H1 (cell line): Measurements from ENCODE around the gene OR2H2. TPM values are rescaled to one million over a fixed set of nuclear protein-coding genes. Genes with fewer than 3 reads are reported as not detected.

Experiments
- CBX5 ChIP-seq: fragments of 300-800, 300-1000 bp; sonication (generic); IDR thresholded peaks from 2 replicates; pipeline ENCODE4 v1.7.1; 2016; ENCODE audit warnings: antibody characterized with exemption, low read length, low read depth
- GABPA ChIP-seq: IDR thresholded peaks from 2 replicates; pipeline ENCODE4 v1.6.1; 2011; ENCODE audit warnings: mild to moderate bottlenecking, low read length, moderate library complexity, borderline replicate concordance; ENCODE audit not compliant: insufficient read depth
- KDM1A ChIP-seq: fragments of 200-600, 300-600 bp; sonication (generic); IDR thresholded peaks from 2 replicates; pipeline ENCODE4 v1.7.1; 2016; ENCODE audit warnings: mild to moderate bottlenecking, low read length, borderline replicate concordance
- MAFK ChIP-seq: IDR thresholded peaks from 2 replicates; pipeline ENCODE4 v1.6.1; 2012; ENCODE audit warnings: low read depth, mild to moderate bottlenecking, improper control_type of control experiment, low read length
- POLR2A ChIP-seq, 2 experiments: IDR thresholded peaks; 1 replicate in 1 of 2; 2 replicates in 1 of 2; pipeline ENCODE4 v1.6.1; 2011; ENCODE audit warnings: low read depth in 2 of 2, low read length in 2 of 2, mild to moderate bottlenecking in 2 of 2; ENCODE audit errors: control extremely low read depth in 1 of 2
- POLR2AphosphoS5 ChIP-seq: IDR thresholded peaks from 2 replicates; pipeline ENCODE4 v1.6.1; 2011; ENCODE audit warnings: low read depth, low read length
- SIN3A ChIP-seq, 2 experiments: IDR thresholded peaks in 1 of 2; conservative IDR thresholded peaks in 1 of 2; 2 replicates each; pipeline ENCODE4 v1.6.1; 2011 to 2012; ENCODE audit warnings: low read length in 2 of 2, improper control_type of control experiment in 1 of 2, low read depth in 1 of 2, mild to moderate bottlenecking in 1 of 2
- SP1 ChIP-seq: IDR thresholded peaks from 2 replicates; pipeline ENCODE4 v1.6.1; 2011; ENCODE audit warnings: low read depth, low read length
- polyA plus RNA-seq, 7 experiments: library from polyadenylated mRNA; depleted of rRNA in 3 of 7; stranded (reverse) in 5 of 7; unstranded in 2 of 7; fragments of >200 nt in 5 of 7; fragments of 200-250 nt in 2 of 7; gene quantifications; 1 replicate in 5 of 7; 2 replicates in 1 of 7; 4 replicates in 1 of 7; pipeline versions ENCODE4 v1.2.1 to v1.2.3, GENCODE V29; 2011 to 2013; ENCODE audit warnings: missing spikeins in 2 of 7, mixed read lengths in 2 of 7
- total RNA-seq: library from RNA; stranded (reverse); fragmentation: NEBNext Ultra II Directional; extraction: Animal tissue kit (Norgen Biotek cat#: 25700); gene quantifications from 2 replicates; pipeline ENCODE4 v1.2.1, GENCODE V29; 2021
- TF ChIP-seq, protein P1 (sequence below): fragments of 300-600 bp; sonication (generic); IDR thresholded peaks from 2 replicates; pipeline ENCODE4 v1.7.1; 2012; ENCODE audit warnings: low read length, moderate library complexity, mild to moderate bottlenecking, inconsistent platforms; ENCODE audit not compliant: insufficient replicate concordance

Gene OR2H2
- total and polyA plus RNA-seq, 2 of the 8 experiments (the other 6 are each of a cell fraction or from before 2014, with no cell fraction given), result not detected

DNA sequence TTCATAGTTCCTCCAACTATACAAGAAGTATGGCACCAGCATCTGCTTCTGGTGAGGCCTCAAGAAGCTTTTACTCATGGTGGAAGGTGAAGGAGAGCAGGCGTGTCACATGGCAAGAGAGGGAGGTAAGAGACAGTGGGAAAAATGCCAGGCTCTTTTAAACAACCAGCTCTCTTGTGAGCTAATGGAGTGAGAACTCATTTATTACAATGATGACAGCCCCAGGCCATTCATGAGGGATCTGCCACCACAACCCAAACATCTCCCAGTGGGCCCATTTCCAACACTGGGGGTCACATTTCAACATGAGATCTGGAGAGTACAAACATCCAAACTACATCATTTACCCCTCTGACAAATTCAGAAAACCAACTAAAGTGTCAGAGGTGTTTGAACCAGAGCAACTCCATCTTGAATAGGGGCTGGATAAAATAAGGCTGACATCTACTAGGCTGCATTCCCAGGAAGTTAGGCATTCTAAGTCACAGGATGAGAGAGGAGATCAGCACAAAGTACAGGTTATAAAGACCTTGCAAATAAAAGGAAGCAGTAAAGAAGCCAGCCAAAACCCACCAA lies 23.2 kb upstream of the OR2H2 start (continued):
- no peak for TF ChIP-seq MAFK
- no peak for TF ChIP-seq GABPA
- TF ChIP-seq POLR2AphosphoS5, result no peak
- TF ChIP-seq SP1, result no peak
- no peak for TF ChIP-seq SIN3A (conservative IDR thresholded peaks at IDR 0.05 in 1 of 2, IDR thresholded peaks at IDR 0.05 in 1 of 2; ENCODE audit: low read depth in 1 of 2, low read length in 2 of 2)
- TF ChIP-seq, protein P1, sequence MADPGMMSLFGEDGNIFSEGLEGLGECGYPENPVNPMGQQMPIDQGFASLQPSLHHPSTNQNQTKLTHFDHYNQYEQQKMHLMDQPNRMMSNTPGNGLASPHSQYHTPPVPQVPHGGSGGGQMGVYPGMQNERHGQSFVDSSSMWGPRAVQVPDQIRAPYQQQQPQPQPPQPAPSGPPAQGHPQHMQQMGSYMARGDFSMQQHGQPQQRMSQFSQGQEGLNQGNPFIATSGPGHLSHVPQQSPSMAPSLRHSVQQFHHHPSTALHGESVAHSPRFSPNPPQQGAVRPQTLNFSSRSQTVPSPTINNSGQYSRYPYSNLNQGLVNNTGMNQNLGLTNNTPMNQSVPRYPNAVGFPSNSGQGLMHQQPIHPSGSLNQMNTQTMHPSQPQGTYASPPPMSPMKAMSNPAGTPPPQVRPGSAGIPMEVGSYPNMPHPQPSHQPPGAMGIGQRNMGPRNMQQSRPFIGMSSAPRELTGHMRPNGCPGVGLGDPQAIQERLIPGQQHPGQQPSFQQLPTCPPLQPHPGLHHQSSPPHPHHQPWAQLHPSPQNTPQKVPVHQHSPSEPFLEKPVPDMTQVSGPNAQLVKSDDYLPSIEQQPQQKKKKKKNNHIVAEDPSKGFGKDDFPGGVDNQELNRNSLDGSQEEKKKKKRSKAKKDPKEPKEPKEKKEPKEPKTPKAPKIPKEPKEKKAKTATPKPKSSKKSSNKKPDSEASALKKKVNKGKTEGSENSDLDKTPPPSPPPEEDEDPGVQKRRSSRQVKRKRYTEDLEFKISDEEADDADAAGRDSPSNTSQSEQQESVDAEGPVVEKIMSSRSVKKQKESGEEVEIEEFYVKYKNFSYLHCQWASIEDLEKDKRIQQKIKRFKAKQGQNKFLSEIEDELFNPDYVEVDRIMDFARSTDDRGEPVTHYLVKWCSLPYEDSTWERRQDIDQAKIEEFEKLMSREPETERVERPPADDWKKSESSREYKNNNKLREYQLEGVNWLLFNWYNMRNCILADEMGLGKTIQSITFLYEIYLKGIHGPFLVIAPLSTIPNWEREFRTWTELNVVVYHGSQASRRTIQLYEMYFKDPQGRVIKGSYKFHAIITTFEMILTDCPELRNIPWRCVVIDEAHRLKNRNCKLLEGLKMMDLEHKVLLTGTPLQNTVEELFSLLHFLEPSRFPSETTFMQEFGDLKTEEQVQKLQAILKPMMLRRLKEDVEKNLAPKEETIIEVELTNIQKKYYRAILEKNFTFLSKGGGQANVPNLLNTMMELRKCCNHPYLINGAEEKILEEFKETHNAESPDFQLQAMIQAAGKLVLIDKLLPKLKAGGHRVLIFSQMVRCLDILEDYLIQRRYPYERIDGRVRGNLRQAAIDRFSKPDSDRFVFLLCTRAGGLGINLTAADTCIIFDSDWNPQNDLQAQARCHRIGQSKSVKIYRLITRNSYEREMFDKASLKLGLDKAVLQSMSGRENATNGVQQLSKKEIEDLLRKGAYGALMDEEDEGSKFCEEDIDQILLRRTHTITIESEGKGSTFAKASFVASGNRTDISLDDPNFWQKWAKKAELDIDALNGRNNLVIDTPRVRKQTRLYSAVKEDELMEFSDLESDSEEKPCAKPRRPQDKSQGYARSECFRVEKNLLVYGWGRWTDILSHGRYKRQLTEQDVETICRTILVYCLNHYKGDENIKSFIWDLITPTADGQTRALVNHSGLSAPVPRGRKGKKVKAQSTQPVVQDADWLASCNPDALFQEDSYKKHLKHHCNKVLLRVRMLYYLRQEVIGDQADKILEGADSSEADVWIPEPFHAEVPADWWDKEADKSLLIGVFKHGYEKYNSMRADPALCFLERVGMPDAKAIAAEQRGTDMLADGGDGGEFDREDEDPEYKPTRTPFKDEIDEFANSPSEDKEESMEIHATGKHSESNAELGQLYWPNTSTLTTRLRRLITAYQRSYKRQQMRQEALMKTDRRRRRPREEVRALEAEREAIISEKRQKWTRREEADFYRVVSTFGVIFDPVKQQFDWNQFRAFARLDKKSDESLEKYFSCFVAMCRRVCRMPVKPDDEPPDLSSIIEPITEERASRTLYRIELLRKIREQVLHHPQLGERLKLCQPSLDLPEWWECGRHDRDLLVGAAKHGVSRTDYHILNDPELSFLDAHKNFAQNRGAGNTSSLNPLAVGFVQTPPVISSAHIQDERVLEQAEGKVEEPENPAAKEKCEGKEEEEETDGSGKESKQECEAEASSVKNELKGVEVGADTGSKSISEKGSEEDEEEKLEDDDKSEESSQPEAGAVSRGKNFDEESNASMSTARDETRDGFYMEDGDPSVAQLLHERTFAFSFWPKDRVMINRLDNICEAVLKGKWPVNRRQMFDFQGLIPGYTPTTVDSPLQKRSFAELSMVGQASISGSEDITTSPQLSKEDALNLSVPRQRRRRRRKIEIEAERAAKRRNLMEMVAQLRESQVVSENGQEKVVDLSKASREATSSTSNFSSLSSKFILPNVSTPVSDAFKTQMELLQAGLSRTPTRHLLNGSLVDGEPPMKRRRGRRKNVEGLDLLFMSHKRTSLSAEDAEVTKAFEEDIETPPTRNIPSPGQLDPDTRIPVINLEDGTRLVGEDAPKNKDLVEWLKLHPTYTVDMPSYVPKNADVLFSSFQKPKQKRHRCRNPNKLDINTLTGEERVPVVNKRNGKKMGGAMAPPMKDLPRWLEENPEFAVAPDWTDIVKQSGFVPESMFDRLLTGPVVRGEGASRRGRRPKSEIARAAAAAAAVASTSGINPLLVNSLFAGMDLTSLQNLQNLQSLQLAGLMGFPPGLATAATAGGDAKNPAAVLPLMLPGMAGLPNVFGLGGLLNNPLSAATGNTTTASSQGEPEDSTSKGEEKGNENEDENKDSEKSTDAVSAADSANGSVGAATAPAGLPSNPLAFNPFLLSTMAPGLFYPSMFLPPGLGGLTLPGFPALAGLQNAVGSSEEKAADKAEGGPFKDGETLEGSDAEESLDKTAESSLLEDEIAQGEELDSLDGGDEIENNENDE, result no peak
- TF ChIP-seq POLR2A (IDR thresholded peaks at IDR 0.05; ENCODE audit: control extremely low read depth in 1 of 2, low read depth in 2 of 2, low read length in 2 of 2), result no peak
- no peak for TF ChIP-seq KDM1A
- TF ChIP-seq CBX5, result no peak
